CD4-positive, alpha-beta memory T cell (primary cell): ENCODE measurements around the gene FAM219A. TPM values are rescaled to one million over a fixed set of nuclear protein-coding genes. Genes with fewer than 3 reads are reported as not detected.

Source experiments
- CTCF ChIA-PET: fragments of 350-600 bp; sonication (Branson Sonifier 250); formaldehyde crosslinking; loops from one replicate; lab custom pipeline; 2021; ENCODE audit warnings: inconsistent platforms; ENCODE audit not compliant: partially characterized antibody; lab: Charles Lee
- POLR2A ChIA-PET: fragments of 350-600 bp; sonication (Branson Sonifier 250); formaldehyde crosslinking; loops from one replicate; lab custom pipeline; 2021; ENCODE audit not compliant: partially characterized antibody; lab: Charles Lee
- DNase-seq, 5 donors: peaks; one replicate each; pipeline versions ENCODE4 v3.0.0 to v3.0.0-alpha.2; 2020 to 2022; ENCODE audit warnings: mixed read lengths in 1 of 5
- H3K27ac ChIP-seq: one replicate; pipeline ENCODE4 v1.7.0; 2013; ENCODE audit warnings: low read depth, low read length
- H3K27me3 ChIP-seq: 2 replicates; pipeline ENCODE4 v1.7.0; 2013; ENCODE audit warnings: mild to moderate bottlenecking, low read length, moderate library complexity; ENCODE audit not compliant: insufficient read depth
- H3K36me3 ChIP-seq: 2 replicates; pipeline ENCODE4 v1.7.0; 2013; ENCODE audit warnings: mild to moderate bottlenecking, low read length, moderate library complexity; ENCODE audit not compliant: insufficient read depth
- H3K4me1 ChIP-seq: 2 replicates; pipeline ENCODE4 v1.7.0; 2013; ENCODE audit warnings: mild to moderate bottlenecking, low read length, moderate library complexity; ENCODE audit not compliant: insufficient read depth
- H3K4me3 ChIP-seq, 2 donors: one replicate each; pipeline ENCODE4 v1.7.0; 2013; ENCODE audit warnings: low read length in 2 of 2, mild to moderate bottlenecking in 1 of 2
- H3K9me3 ChIP-seq, 2 donors: one replicate each; pipeline ENCODE4 v1.7.0; 2013; ENCODE audit warnings: low read length in 2 of 2, control low read depth in 1 of 2; ENCODE audit not compliant: control insufficient read depth in 1 of 2
- H3K27ac Mint-ChIP-seq, 7 donors: one replicate each; pipeline ENCODE4 v1.8.0; 2020 to 2021; ENCODE audit warnings: mixed read lengths in 7 of 7, mild to moderate bottlenecking in 6 of 7, inconsistent platforms in 3 of 7, moderate library complexity in 3 of 7
- H3K27me3 Mint-ChIP-seq, 2 donors: one replicate each; pipeline ENCODE4 v1.8.0; 2020 to 2021; ENCODE audit warnings: mixed read lengths in 2 of 2
- H3K36me3 Mint-ChIP-seq, 2 donors: one replicate each; pipeline ENCODE4 v1.8.0; 2020 to 2021; ENCODE audit warnings: mixed read lengths in 2 of 2, inconsistent platforms in 1 of 2, mild to moderate bottlenecking in 1 of 2
- H3K4me1 Mint-ChIP-seq, 4 donors: one replicate each; pipeline ENCODE4 v1.8.0; 2020 to 2021; ENCODE audit warnings: mixed read lengths in 4 of 4, mild to moderate bottlenecking in 1 of 4
- H3K4me3 Mint-ChIP-seq, 8 donors: one replicate each; pipeline ENCODE4 v1.8.0; 2020 to 2021; ENCODE audit warnings: mixed read lengths in 8 of 8, mild to moderate bottlenecking in 7 of 8, moderate library complexity in 6 of 8, inconsistent platforms in 3 of 8
- H3K9me3 Mint-ChIP-seq, 8 donors: one replicate each; pipeline ENCODE4 v1.8.0; 2020 to 2021; ENCODE audit warnings: mixed read lengths in 8 of 8, mild to moderate bottlenecking in 5 of 8, inconsistent platforms in 3 of 8, moderate library complexity in 1 of 8
- intact Hi-C: fragments of 100-400 bp; cut with micrococcal nuclease; formaldehyde crosslinking; loops from one replicate; pipeline ENCODE4 v1.15.1; 2023
- polyA plus RNA-seq, 2 donors: library from polyadenylated mRNA; unstranded; fragments of 300-500 nt; fragmentation: Illumina TruSeq; gene quantifications; one replicate each; pipeline ENCODE4 v1.2.3, GENCODE V29; 2021
- total RNA-seq, 2 experiments: library from RNA; stranded (reverse); gene quantifications; one replicate each; pipeline ENCODE4 v1.2.3, GENCODE V29; 2021

Gene FAM219A
- total and polyA plus RNA-seq, 4 experiments from 2014 or later: 0.33 to 16.3 (median 7.6) TPM

DNA sequence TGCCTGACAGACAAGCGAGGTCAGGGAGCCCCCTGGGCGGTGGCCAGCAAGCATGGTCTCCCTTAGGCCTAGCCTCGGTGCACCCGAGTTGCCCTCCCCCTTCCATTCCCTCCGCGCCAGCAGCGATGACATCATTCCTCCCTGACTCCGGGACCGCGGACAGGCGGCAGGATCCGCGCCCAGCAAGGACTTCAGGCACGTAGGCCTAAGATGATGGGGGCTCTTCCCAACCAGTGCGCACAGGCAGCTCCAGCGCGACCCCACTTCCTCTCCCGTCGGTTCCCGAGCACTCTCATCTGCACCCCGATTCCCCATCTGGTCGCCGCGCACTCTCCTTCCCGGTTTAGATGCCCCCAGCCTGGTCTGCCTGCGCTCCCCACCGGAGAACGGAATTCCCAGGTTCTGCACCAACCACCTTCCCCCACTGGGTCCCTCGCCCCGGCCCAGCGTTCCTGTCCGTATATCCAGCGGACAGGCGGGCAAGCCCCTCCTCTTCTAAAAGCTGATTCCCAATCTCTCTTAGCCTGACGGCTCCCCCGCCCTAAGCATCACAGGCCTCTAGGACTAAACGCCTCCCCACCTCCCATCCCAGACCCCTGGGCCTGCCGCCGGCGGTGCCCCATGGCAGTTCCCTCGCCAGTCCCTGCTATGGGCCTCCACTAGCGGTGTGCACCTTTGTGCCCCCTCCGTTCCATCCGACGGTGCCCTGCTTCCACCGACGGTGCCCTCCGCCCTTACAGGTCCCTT is 931 bp downstream of the FAM219A start:
- Histone ChIP-seq H3K27me3 (no peaks in the 10 kb centered on the region), H3K9me3 (no peaks in the 10 kb centered on the region), H3K27ac (peak overlapping the region; percentile 5), H3K36me3 (no peaks in the 10 kb centered on the region), H3K4me1 (peaks cover 19% of the 10 kb centered on the region), H3K4me3 (peak overlapping the region in 1 of 2 donors; percentile 61)
- intact Hi-C loops: loop anchor here (1.0 to 5.0 kb wide), 8 partner anchors 66 to 640 kb away; partner anchors contain the start of genes KIF24, MYORG, NUDT2 and RPP25L
- Mint-ChIP-seq H3K9me3 (peaks cover 0 to 2% (median 0%) of the 10 kb centered on the region in 8 donors), H3K36me3 (peaks cover 2 to 4% of the 10 kb centered on the region in 2 donors), H3K4me3 (peak overlapping the region; percentile 88 to 95 (median 92)), H3K27ac (peak overlapping the region; percentile 29 to 89 (median 87)), H3K27me3 (no peaks in the 10 kb centered on the region), H3K4me1 (peaks cover 20 to 30% (median 26%) of the 10 kb centered on the region in 4 donors)
- ChIA-PET POLR2A (interaction anchor here (1.5 kb wide), 1 partner anchor 180 kb away, joined by 8 read pairs; the partner anchor contains the start of gene SIGMAR1), CTCF (interaction anchor here (0.9 to 1.0 kb wide), 2 partner anchors 9 to 44 kb away, joined by 3 read pairs; no protein-coding TSS in a partner anchor)
- peak in 3 of 5 donors; percentile 11 to 39 (median 15) for DNase-seq

DNA sequence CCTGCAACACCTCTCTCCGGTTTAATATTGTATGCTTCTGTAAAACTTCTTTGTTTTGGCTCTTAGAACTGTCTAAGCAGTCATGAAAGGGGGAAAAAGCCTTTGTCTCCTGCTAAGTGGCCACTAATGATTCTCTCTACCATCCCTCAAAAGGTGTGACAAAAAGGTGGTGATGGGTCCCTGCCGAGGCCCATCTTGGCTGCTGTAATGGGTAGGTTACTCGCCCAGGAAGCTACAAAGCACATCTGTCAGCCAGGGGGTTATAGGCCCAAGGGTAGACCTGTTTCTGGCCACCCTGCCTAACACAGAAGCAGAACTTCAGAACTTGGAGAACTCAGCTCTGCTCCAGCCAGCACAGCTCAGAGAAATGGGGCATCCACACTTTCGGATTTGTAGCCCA is 1.6 kb downstream of the FAM219A start:
- Histone ChIP-seq H3K27ac (no peak overlapping the region), H3K4me3 (no peak overlapping the region), H3K4me1 (peaks cover 19% of the 10 kb centered on the region), H3K36me3 (no peaks in the 10 kb centered on the region), H3K9me3 (no peaks in the 10 kb centered on the region), H3K27me3 (no peaks in the 10 kb centered on the region)
- peak overlapping the region in 3 of 7 donors; percentile 36 to 76 (median 70) for H3K27ac Mint-ChIP-seq
- DNase-seq: no peak
- peaks cover 0 to 2% (median 0%) of the 10 kb centered on the region in 8 donors for H3K9me3 Mint-ChIP-seq
- H3K36me3 Mint-ChIP-seq: peaks cover 4% of the 10 kb centered on the region in 2 donors
- intact Hi-C loops: loop anchor here (5.0 kb wide), 2 partner anchors 409 to 639 kb away; partner anchors contain the start of genes UBAP2 and UBE2R2
- peaks cover 22 to 31% (median 26%) of the 10 kb centered on the region in 4 donors for H3K4me1 Mint-ChIP-seq
- no peaks in the 10 kb centered on the region for H3K27me3 Mint-ChIP-seq
- ChIA-PET POLR2A (no interaction called here), CTCF (interaction anchor here (0.9 to 2.0 kb wide), 4 partner anchors 10 to 177 kb away, joined by 3 to 4 read pairs (median 3); no protein-coding TSS in a partner anchor)
- peak overlapping the region; percentile 88 to 95 (median 92) for H3K4me3 Mint-ChIP-seq

DNA sequence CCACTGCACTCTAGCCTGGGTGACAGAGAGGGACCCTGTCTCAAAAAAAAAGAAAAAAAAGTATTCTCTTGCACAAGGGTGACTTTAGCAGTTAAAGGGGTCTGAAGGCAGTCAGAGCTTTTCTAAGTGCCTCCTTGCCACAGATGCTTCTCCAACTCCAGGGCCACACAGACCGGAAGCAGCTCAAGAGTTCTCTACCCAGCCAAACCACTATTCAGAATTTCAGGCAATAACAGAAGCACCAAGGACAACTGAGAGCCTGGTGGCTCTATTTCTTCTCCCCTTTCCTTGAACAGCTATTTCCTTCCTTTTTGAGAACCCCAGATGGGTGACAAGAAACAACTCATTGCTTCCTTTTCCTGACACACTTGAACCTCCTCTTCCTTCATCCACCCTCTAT is 2.2 kb downstream of the FAM219A start:
- ChIA-PET CTCF (interaction anchor here (0.9 to 2.0 kb wide), 4 partner anchors 17 to 178 kb away, joined by 3 to 4 read pairs (median 4); no protein-coding TSS in a partner anchor), POLR2A (no interaction called here)
- Histone ChIP-seq H3K4me3 (no peak overlapping the region), H3K36me3 (no peaks in the 10 kb centered on the region), H3K27me3 (no peaks in the 10 kb centered on the region), H3K9me3 (no peaks in the 10 kb centered on the region), H3K27ac (no peak overlapping the region), H3K4me1 (peaks cover 19% of the 10 kb centered on the region)
- peak overlapping the region in 7 of 8 donors; percentile 14 to 90 (median 36) for H3K4me3 Mint-ChIP-seq
- peaks cover 4% of the 10 kb centered on the region in 2 donors for H3K36me3 Mint-ChIP-seq
- H3K9me3 Mint-ChIP-seq: peaks cover 0 to 2% (median 0%) of the 10 kb centered on the region in 8 donors
- H3K27ac Mint-ChIP-seq: peak overlapping the region in 3 of 7 donors; percentile 2 to 22 (median 13)
- H3K4me1 Mint-ChIP-seq: peaks cover 22 to 31% (median 26%) of the 10 kb centered on the region in 4 donors
- intact Hi-C loops: loop anchor here (5.0 kb wide), 2 partner anchors 409 to 639 kb away; partner anchors contain the start of genes UBAP2 and UBE2R2
- DNase-seq: no peak
- H3K27me3 Mint-ChIP-seq: no peaks in the 10 kb centered on the region

DNA sequence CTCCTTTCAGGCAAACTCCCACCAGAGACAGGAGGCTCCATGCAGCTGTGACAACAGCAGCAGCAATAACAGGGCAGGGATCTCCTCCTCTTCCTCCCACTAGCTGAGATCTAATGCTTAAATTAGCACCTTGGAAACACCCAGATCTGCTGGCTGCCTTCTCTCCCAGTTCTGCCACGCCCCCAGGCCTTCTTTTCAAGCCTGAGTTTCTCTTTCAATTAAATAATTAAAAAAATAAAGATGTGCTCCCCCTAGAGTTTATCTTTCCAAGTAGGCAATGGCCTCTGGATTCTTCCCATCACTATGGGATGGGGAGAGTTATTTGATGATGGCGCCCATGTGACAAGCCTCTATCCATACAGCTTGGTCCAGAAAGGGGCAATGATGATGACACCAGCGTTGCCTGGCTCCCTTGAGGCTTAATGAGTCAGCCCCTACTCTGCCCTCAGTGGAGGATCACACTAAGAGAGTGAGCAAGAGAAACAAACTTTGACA is 3.8 kb downstream of the FAM219A start:
- intact Hi-C loops: loop anchor here (5.0 kb wide), 2 partner anchors 407 to 637 kb away; partner anchors contain the start of genes UBAP2 and UBE2R2
- Mint-ChIP-seq H3K9me3 (peaks cover 0 to 2% (median 0%) of the 10 kb centered on the region in 8 donors), H3K4me1 (peaks cover 22 to 31% (median 26%) of the 10 kb centered on the region in 4 donors)

DNA sequence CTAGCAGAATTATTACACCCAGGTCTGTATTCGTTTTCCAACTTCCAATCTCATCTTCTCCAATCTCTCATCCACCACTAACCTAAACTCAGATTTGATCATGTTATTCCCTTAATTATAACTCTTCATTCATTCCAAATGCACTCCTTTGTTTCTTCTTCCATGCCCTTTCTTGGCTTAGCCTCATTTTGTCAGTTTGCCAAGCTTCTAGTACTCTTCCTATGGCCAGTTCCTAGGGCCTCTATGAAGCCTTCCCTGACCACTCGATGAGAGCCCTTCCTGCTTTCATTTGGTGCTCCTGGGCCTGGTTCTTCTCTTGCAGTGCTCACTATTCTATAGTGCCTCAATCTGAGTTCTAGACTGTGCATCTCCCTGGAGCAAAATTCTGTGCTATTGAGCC is 5.8 kb downstream of the FAM219A start:
- no peak for DNase-seq

More for the DNA sequence above, 3.8 kb downstream of the FAM219A start:
- Histone ChIP-seq H3K27ac (no peak overlapping the region), H3K9me3 (no peaks in the 10 kb centered on the region), H3K27me3 (no peaks in the 10 kb centered on the region), H3K4me3 (no peak overlapping the region), H3K36me3 (no peaks in the 10 kb centered on the region), H3K4me1 (peaks cover 19% of the 10 kb centered on the region)
- DNase-seq: no peak
- no peak overlapping the region for H3K27ac Mint-ChIP-seq
- H3K36me3 Mint-ChIP-seq: peaks cover 4% of the 10 kb centered on the region in 2 donors
- peak overlapping the region in 1 of 8 donors; percentile 14 for H3K4me3 Mint-ChIP-seq
- ChIA-PET CTCF (interaction anchor here (0.7 to 2.0 kb wide), 6 partner anchors 10 to 179 kb away, joined by 3 to 6 read pairs (median 4); no protein-coding TSS in a partner anchor), POLR2A (no interaction called here)
- no peaks in the 10 kb centered on the region for H3K27me3 Mint-ChIP-seq

DNA sequence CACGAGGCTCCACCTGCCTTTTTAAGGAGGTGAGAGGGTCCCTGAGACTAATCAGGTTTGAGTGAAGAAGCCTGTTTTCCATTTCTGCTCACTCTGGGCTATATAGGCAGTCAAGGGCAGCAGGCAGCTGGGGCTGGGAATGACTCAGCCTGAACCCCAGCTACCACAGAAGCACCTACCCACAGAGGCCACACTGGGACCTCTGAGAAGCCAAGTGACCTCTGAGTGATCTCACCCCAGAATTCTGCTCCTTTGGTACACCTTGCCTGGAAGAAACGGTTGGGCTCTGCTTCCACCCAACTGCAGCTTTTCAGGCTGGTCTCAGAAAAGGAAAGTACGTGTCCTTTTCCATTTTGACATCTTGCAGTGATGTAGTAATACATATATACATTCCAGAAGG is 6.8 kb downstream of the FAM219A start:
- DNase-seq: no peak
- no peaks in the 10 kb centered on the region for H3K36me3 ChIP-seq
- H3K27ac ChIP-seq: no peak overlapping the region
- H3K27me3 ChIP-seq: no peaks in the 10 kb centered on the region
- H3K27me3 Mint-ChIP-seq: no peaks in the 10 kb centered on the region
- intact Hi-C loops: no loop called here
- no peak overlapping the region for H3K4me3 ChIP-seq
- H3K36me3 Mint-ChIP-seq: peaks cover 0 to 4% of the 10 kb centered on the region in 2 donors
- no peaks in the 10 kb centered on the region for H3K9me3 ChIP-seq
- CTCF ChIA-PET: interaction anchor here (0.8 kb wide), 1 partner anchor 44 kb away, joined by 3 read pairs; no protein-coding TSS in a partner anchor
- no peak overlapping the region for H3K4me3 Mint-ChIP-seq
- H3K27ac Mint-ChIP-seq: no peak overlapping the region
- no peaks in the 10 kb centered on the region for H3K9me3 Mint-ChIP-seq
- H3K4me1 Mint-ChIP-seq: peaks cover 5 to 9% (median 6%) of the 10 kb centered on the region in 4 donors
- POLR2A ChIA-PET: no interaction called here
- H3K4me1 ChIP-seq: peaks cover under 1% of the 10 kb centered on the region

More for the DNA sequence above, 5.8 kb downstream of the FAM219A start:
- Mint-ChIP-seq H3K36me3 (peaks cover 0 to 4% of the 10 kb centered on the region in 2 donors), H3K27ac (peak overlapping the region in 2 of 7 donors; percentile 5 to 8), H3K4me1 (peaks cover 13 to 19% (median 15%) of the 10 kb centered on the region in 4 donors), H3K4me3 (no peak overlapping the region), H3K27me3 (no peaks in the 10 kb centered on the region), H3K9me3 (peaks cover 0 to 2% (median 0%) of the 10 kb centered on the region in 8 donors)
- Histone ChIP-seq H3K27ac (no peak overlapping the region), H3K4me3 (no peak overlapping the region), H3K4me1 (peaks cover 11% of the 10 kb centered on the region), H3K27me3 (no peaks in the 10 kb centered on the region), H3K9me3 (no peaks in the 10 kb centered on the region), H3K36me3 (no peaks in the 10 kb centered on the region)
- intact Hi-C loops: no loop called here
- POLR2A ChIA-PET: no interaction called here
- CTCF ChIA-PET: no interaction called here
